Stimulated activated memory B cell treated with anti-CD40 and anti-IgM and Interleukin-4, amounts not matched to agents 10 μg/mL and 1 μg/mL and 100 μg/mL, for 72 hours (primary cell): ENCODE measurements around the gene SDF2.
A peak's percentile ranks its signal among the peaks of the same experiment; 100 is the strongest.

Experiments
- ATAC-seq: fragments of 150-1000 bp; cut with Tn5 transposase; 2 replicates; pipeline ENCODE4 v1.10.0; 2021
- H3K27ac Mint-ChIP-seq: one replicate; pipeline ENCODE4 v1.8.0; 2022; ENCODE audit warnings: mild to moderate bottlenecking, mixed read lengths
- H3K27me3 Mint-ChIP-seq: one replicate; pipeline ENCODE4 v1.8.0; 2022; ENCODE audit warnings: mixed read lengths
- H3K36me3 Mint-ChIP-seq: one replicate; pipeline ENCODE4 v1.8.0; 2022; ENCODE audit warnings: mixed read lengths
- H3K4me1 Mint-ChIP-seq: one replicate; pipeline ENCODE4 v1.8.0; 2022; ENCODE audit warnings: mixed read lengths
- H3K4me3 Mint-ChIP-seq: one replicate; pipeline ENCODE4 v1.8.0; 2022; ENCODE audit warnings: mild to moderate bottlenecking, moderate library complexity, mixed read lengths
- H3K9me3 Mint-ChIP-seq: one replicate; pipeline ENCODE4 v1.8.0; 2022; ENCODE audit warnings: mixed read lengths

The SDF2 gene, protein sequence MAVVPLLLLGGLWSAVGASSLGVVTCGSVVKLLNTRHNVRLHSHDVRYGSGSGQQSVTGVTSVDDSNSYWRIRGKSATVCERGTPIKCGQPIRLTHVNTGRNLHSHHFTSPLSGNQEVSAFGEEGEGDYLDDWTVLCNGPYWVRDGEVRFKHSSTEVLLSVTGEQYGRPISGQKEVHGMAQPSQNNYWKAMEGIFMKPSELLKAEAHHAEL

DNA sequence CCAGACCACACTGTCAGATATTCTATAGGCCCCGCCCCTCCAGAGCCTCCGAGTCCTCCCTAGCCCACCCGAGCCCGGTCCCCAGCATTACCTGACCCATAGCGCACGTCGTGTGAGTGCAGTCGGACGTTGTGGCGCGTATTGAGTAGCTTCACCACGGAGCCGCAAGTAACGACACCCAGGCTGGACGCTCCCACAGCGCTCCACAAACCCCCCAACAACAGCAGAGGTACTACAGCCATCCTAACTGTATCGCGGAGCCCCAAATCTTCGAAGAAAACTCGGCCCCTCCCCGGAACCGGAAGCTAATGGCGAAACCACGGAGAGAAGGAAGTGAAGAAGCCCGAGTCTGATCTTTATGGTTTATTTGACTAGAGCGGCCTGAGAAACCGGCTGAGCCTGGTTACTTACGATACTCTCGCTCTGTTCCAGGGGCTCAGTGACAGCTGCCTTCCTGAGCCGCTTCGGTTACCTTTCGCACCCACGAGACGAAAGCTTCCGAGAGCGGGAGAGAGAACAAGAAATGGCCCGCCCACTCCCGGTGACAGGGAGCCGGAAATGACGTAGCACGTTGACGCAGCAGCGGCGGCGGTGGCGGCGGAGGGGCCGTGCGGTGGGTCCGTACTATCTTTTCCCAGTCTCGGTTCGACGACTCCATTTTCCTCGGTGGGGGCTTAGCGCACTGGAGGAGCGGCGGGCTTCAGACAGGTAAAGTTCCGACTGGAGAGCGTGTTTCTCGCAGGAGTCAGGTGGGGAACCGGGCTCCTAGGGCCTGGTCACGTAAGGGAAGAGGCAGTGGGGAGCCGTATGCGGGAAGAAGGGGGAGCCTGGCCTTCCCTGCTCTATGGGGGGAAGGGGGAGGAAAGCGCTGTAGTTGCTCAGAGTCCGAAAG, at the start of gene SDF2, which contains the start of gene SUPT6H:
SDF2 (minus strand) TSS at position 272 of the 892 bp plus-strand sequence; CDS start at position 242, 30 bp downstream.
SUPT6H (plus strand) TSS at position 571 of the 892 bp plus-strand sequence. CDS start 11,197 bp downstream, outside the sequence.
- Mint-ChIP-seq H3K4me3 (peak within 1 kb of the TSS; percentile 96), H3K9me3 (no peaks in the 10 kb centered on the region), H3K27me3 (no peaks in the 10 kb centered on the region), H3K27ac (peak within 1 kb of the TSS; percentile 99), H3K36me3 (peaks cover 44% of the 10 kb centered on the region), H3K4me1 (peaks cover 58% of the 10 kb centered on the region)
- peak; percentile 94 for ATAC-seq

DNA sequence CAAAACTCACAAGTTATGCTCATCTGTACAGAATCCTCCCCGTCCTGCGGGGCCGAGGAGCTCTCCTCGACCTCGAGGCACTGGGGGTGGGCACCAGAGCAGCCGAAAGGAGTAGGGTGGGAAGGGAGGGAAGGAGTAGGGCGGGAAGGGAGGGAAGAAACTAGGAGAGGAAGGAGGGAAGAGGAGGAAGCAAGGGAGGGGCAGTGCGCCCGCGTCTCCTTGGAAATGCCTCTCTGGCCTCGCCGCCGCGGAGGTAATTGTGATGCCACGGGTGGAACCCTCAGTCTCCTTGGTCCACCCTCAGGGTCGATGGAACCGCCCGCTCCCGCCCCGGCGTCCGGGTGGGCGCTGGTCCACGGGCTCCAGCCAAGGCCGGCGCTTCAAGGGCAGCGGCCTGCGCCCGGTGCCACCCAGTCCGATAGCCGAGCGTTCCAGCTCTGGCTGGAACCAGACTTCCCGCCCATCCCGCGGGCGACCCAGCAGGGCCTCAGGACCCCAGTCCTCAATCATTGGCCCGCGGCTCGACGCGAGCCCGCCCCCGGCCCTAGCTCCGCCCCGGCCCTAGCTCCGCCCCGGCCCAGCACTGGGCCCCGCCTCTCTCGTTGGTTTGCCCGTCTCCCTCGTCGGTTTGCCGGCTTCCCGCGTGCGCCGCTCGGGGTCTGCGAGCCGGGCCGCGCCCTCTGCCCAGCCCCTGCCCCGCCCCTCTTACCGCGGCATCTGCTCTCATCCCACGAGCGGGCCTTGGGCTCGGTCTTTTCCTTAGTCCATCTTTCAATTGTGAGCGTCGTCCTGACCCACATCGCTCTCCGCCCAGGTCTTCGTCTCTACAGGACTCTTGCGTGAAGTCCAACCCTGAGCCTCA, 49.4 kb upstream of the SDF2 start:
- Mint-ChIP-seq H3K9me3 (no peaks in the 10 kb centered on the region), H3K4me1 (peaks cover 37% of the 10 kb centered on the region), H3K36me3 (no peaks in the 10 kb centered on the region), H3K27me3 (peaks cover 17% of the 10 kb centered on the region), H3K27ac (peak overlapping the region; percentile 93), H3K4me3 (peak overlapping the region; percentile 87)
- ATAC-seq: peak; percentile 93

DNA sequence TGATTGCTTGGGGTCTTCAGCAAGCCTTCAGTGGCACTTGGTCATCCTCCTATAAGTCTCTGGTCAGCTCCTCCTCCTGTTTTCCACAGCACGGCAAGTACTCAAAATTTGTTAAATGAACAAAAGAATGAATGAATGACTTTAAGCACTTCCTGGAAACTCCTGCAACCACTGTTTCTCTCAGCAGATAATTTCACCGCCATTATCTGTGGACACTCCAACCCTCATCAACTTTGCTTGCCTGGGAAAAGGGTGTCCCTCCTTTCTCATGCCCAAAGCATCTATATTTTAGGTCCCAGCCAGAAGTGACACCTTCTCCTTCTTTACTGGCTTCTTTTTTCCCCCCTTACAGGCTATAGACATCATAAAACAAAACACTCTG, 45.6 kb upstream of the SDF2 start:
- Mint-ChIP-seq H3K4me3 (no peak overlapping the region), H3K27ac (peak overlapping the region; percentile 1), H3K4me1 (peaks cover 27% of the 10 kb centered on the region), H3K9me3 (no peaks in the 10 kb centered on the region), H3K27me3 (no peaks in the 10 kb centered on the region), H3K36me3 (peaks cover 25% of the 10 kb centered on the region)
- no peak for ATAC-seq

DNA sequence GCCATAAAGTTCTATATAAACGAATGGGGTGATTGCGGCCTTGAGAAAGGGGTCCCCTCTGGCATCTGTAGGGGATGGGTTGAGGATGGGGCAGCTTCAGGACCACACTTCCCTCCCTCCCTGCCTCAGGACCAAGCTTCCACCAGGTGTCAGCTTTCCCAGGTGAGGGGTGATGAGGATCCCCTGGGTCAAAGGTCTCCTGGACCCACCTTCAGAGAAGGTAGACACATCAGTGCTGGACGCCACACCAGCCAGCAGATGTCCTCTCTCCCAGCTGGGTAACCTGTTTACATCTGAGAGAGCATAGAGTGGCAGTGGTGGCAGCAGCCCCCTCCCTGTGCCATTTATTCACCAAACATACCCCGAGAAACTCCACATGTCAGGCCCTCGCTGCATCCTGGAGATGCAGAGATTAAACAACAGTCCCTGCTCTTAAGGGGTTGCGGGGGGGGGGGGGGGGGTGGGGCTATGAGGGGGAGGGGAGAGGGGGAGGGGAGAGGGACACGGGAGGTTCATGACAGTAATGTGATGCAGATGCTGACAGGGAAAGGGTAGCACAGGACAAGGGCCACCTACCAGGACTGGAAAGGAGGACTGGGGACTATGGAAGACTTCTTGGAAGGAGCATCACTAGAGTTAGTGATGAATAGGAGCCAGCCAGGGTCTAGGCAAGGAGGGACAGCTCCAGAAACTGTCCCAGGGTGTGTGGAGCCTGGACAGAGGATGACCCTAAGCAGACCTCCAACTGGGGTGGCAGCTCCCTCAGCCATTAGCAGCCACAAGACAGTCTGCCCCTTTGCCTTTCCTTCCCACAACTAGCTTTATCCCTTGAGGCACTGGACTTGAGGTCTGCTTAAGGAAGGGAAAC, 45.0 kb upstream of the SDF2 start:
- Mint-ChIP-seq H3K27me3 (no peaks in the 10 kb centered on the region), H3K4me1 (peaks cover 21% of the 10 kb centered on the region), H3K4me3 (no peak overlapping the region), H3K36me3 (peaks cover 30% of the 10 kb centered on the region), H3K9me3 (no peaks in the 10 kb centered on the region), H3K27ac (peak overlapping the region; percentile 1)
- ATAC-seq: no peak

DNA sequence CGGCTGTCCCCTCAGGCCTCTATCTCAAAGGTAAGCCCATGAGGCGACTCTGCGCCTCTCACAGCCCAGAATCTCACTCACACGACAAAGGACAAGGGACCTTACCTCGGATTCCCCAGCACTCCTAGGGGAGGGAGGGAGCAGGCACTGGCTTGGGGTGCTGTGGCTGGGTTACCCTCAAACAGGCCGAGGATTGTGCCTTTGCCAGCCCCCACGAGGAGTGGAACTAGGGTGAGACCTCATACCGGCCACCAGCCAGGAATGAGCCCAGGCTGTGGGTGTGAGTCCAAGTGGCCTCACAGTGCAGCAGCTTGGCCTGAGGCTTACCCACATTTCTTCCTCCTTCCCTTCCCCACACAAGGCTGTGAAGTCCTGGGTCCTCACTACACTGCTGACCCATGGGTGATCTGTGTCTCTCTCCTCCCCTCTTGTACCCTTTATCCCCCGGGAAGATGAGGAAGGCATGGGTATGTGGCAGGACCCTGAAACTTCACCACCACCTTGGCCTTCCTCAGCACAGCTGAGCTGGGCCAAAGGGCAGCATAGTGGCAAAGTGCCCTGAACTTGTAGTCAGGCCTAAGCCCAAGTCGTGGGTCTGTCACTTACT, 44.1 kb upstream of the SDF2 start:
- H3K27me3 Mint-ChIP-seq: no peaks in the 10 kb centered on the region
- H3K9me3 Mint-ChIP-seq: no peaks in the 10 kb centered on the region
- peaks cover 18% of the 10 kb centered on the region for H3K4me1 Mint-ChIP-seq
- no peak overlapping the region for H3K4me3 Mint-ChIP-seq
- ATAC-seq: no peak
- H3K36me3 Mint-ChIP-seq: peaks cover 37% of the 10 kb centered on the region
- peak overlapping the region; percentile 25 for H3K27ac Mint-ChIP-seq

DNA sequence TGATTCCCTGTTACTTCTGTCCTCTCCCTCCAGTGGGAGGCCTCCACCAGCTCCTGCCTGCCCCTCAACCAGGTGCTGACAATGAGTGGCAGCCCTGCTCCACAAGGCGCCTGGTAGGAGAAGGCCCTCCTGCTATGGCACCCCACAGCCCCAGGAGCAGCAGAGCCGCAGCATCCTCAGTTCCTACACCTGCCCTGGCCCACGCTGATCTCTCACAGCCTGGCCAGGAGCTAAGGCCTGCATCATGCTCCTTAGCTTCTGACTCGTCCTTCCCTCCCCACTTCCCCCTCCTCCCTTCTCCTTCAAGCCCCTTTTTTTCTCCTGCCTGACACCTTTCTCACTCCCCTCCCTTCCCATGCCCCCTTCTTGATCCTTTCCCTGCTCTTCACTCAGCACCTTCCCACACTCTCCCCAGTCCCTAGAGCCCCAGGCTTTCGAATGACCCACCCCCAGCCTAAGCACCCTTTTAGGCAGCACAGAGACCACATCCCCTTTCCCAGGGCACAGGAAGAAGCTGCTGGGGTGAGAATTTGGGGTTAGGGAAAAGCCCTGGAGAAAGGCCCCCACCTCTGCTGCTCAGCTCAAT, 43.5 kb upstream of the SDF2 start:
- Mint-ChIP-seq H3K36me3 (peaks cover 42% of the 10 kb centered on the region), H3K27ac (peak overlapping the region; percentile 25), H3K27me3 (no peaks in the 10 kb centered on the region), H3K9me3 (no peaks in the 10 kb centered on the region), H3K4me1 (peaks cover 11% of the 10 kb centered on the region), H3K4me3 (no peak overlapping the region)
- ATAC-seq: no peak

DNA sequence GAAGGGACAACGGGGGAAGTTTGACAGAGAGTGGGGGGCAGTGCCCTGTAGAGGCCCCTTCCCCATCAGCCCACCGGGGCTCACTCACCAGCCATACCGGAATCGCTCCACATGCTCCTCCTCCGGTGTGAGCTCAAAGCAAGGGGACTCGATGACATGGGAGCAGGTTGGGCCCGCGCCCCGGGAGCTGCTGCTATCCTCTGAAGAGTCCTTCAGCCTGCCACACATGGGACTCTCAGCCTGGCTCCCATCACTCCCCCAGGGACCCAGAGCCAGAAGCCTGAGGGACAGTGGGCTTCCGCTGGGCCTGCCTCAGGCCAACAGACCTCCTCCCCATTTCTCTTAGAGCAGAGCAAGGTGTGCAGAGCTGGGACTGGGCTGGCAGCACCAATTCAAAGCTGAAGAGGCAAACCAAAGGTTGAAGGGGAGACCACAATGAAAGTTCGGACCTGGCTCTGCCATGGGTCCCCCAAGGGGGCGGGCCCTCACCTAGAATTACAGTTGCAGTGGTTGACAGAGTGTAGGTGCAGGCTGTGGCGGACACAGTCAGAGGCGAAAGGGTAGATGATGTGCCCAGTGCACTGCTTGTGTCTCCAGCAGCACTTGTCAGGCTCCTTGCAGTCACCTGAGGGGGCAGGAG, 42.6 kb upstream of the SDF2 start:
- no peaks in the 10 kb centered on the region for H3K9me3 Mint-ChIP-seq

DNA sequence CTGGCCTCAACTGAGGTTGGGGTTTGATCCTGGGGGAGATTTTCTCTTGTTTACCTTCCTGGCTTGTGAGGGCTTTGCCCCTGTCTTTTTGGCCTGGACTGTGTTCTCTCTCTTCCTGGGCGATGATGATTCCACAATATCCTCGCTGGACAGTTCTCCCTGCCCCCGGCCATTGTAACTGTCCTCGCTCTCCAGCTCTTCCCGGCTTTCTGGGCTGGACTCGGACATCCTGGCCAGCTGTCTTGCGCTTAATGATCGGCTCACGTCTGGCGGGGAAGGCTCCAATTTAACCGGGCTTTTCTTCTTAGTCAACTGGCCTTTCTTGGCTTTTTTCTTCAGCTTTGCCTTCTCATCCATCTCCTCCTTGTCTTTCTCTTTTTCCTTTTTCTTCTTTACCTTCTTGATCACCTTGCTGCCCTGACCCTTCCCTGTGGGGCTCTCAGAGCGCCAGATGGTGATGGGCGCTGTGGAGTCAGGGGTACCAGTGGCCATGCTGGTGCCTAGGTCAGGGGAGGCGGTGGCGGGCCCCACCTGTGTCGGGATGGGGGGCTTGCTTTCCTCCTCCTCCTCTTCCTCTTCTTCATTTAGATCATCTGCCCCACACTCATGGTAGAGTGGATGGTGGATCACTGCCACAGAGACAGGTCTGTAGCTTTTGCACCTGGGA, 42.0 kb upstream of the SDF2 start:
- Mint-ChIP-seq H3K36me3 (peaks cover 54% of the 10 kb centered on the region), H3K4me1 (peaks cover 8% of the 10 kb centered on the region), H3K27me3 (no peaks in the 10 kb centered on the region), H3K27ac (peak overlapping the region; percentile 12), H3K4me3 (no peak overlapping the region), H3K9me3 (no peaks in the 10 kb centered on the region)
- no peak for ATAC-seq

More for the DNA sequence above, 42.6 kb upstream of the SDF2 start:
- H3K27me3 Mint-ChIP-seq: no peaks in the 10 kb centered on the region
- no peak overlapping the region for H3K4me3 Mint-ChIP-seq
- peak overlapping the region; percentile 12 for H3K27ac Mint-ChIP-seq
- ATAC-seq: no peak
- H3K36me3 Mint-ChIP-seq: peaks cover 51% of the 10 kb centered on the region
- peaks cover 8% of the 10 kb centered on the region for H3K4me1 Mint-ChIP-seq

DNA sequence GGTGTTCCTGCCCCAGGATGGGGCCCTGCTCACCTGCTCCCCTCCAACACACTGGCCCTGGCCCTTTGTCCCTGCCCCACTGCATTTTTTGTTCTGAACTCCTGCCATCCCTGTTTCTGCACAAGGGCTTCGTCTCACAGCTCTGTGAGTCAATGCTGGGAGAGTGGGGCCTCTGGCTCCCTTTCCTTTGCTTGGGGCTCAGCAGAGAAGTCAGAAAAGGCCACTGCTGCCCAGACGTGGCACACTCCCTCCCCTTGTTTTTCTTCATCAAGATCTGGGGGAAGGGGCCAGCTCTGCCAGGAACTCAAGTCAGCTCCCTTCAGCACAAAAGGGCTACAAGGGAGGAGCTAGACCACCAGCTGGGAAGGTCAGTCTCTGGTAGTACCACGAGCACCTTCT, 41.0 kb upstream of the SDF2 start:
- Mint-ChIP-seq H3K27me3 (no peaks in the 10 kb centered on the region), H3K36me3 (peaks cover 61% of the 10 kb centered on the region), H3K4me1 (peaks cover 8% of the 10 kb centered on the region), H3K4me3 (no peak overlapping the region), H3K9me3 (no peaks in the 10 kb centered on the region), H3K27ac (no peak overlapping the region)
- no peak for ATAC-seq

DNA sequence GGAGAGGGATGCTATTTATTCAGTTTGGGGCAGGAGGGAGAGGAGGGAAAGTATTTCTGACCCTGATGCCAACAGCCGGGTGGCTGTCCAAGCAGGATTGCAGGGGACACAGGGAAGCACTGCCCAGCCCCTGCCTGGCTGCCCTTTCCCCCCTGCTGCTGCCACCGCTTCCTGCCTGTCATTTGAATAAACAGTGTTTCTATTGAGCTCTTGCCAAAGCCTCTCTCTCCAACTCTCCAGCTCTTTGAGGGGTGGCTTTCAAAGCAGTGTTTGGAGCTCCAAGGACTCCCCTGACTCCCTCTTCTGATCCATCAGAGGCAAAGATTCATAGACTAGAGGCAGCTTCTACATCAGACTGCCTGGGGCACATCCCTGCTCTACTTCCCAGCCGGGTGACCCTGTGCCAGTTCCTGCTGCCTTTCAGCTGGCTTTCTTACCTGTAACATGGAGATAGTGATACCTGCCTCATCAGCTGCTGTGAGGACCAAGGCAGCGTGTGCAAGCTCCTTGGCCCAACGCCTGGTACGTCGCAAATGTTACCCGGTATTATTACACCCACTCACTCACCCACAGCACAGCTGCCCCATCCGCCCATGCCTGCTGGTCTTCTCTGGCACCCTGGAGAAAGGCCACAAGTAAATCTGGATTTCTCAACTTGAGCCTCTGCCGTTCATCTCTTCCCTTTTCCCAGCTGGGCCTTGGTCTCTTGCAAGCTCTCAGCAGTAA, 40.5 kb upstream of the SDF2 start:
- Mint-ChIP-seq H3K27me3 (no peaks in the 10 kb centered on the region), H3K4me1 (peaks cover 8% of the 10 kb centered on the region), H3K36me3 (peaks cover 66% of the 10 kb centered on the region), H3K4me3 (no peak overlapping the region), H3K27ac (no peak overlapping the region), H3K9me3 (no peaks in the 10 kb centered on the region)
- no peak for ATAC-seq

DNA sequence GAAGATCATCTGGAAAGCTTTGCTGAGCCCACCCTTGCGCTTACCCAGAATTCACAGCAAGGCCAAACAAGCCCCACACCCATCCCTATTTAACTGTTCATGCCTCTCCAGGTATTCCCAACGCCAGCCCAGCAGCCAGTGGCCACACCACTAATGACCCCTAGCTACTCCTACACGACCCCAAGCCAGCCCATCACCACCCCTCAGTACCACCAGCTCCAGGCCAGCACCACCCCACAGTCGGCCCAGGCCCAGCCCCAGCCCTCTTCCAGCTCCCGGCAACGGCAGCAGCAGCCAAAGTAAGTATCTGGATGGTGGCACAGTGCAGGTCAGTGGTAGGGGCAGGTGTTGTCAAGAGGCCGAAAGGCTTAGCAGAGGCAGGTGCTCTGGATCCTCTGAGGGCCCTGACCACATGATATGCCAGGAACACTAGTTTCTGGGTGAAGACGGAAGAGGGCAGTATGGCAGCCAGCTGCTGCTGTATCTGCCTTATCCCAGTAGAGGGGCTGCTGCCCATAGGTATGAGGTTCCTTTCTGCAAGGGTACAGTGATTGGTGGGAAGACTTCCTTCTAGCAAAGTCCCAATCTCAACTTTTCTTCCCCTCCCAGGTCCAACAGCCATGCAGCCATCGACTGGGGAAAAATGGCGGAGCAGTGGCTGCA, 39.3 kb upstream of the SDF2 start:
- Mint-ChIP-seq H3K36me3 (peaks cover 76% of the 10 kb centered on the region), H3K4me1 (peaks cover 8% of the 10 kb centered on the region)

DNA sequence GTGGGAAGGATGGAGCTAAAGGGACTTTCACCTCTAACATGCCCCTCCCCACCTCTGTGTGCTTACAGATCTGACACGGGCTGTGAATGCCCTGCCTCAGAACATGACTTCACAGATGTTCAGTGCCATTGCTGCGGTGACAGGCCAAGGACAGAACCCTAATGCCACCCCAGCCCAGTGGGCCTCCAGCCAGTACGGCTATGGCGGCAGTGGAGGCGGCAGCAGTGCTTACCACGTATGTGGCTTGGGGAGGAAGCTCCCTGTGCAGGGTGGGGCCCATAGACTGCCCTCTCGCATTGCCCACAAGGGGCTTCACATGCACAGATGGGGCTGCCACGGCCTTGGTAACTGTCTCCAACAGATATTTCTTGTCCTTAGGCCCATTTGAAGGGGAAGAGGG, 38.6 kb upstream of the SDF2 start:
- Mint-ChIP-seq H3K27ac (no peak overlapping the region), H3K4me3 (no peak overlapping the region), H3K36me3 (peaks cover 73% of the 10 kb centered on the region), H3K27me3 (no peaks in the 10 kb centered on the region), H3K9me3 (no peaks in the 10 kb centered on the region), H3K4me1 (peaks cover 4% of the 10 kb centered on the region)
- no peak for ATAC-seq

More for the DNA sequence above, 39.3 kb upstream of the SDF2 start:
- no peaks in the 10 kb centered on the region for H3K27me3 Mint-ChIP-seq
- H3K4me3 Mint-ChIP-seq: no peak overlapping the region
- no peak overlapping the region for H3K27ac Mint-ChIP-seq
- no peak for ATAC-seq
- no peaks in the 10 kb centered on the region for H3K9me3 Mint-ChIP-seq
